Stimulated activated CD8-positive, alpha-beta memory T cell treated with anti-CD3 and anti-CD28 coated beads, Interleukin-4, amount 100 ng/mL, for 1 hour (primary cell): ENCODE data around the gene CTNNA1.

Experiments used
- DNase-seq, 2 donors: peaks; one replicate each; pipeline ENCODE4 v3.0.0-alpha.2; 2020; ENCODE audit warnings: low read depth in 2 of 2, low spot score in 1 of 2

Gene CTNNA1

DNA sequence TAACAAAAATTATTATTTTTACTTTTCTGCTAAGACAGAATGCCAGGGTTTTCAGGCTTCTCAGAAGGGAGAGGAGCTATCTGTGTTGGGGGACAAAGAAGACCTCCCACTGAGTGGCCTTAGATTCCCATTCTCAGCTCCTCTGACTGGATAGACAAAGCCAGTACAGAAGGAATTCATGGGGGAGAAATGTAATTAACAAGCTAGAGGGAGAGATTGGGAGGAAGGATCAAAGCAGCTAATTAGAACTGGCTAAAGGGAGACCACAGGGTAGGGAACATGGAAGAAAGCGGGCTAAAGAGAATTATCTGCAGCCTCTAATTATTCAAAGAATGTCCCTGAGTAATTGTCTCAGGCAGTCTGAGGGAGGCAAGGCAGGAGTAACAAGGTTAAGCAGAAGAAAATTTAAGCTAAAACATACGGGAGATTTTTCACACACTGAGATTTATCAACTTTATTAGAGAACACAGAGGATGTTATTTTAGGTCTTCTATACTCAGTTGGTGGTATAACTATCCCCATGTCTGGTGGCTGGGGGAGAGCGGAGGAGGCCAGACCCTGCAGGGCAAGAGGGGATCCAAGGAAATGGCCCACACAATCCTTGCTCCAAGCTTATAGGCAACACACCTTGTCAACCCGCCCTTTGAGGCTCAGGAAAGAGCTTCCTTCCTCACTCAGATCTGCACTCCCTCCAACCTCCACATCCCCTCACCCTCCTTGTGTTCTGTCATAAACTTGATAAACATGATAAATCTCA is 209.6 kb downstream of the CTNNA1 start:
- DNase-seq = no peak

DNA sequence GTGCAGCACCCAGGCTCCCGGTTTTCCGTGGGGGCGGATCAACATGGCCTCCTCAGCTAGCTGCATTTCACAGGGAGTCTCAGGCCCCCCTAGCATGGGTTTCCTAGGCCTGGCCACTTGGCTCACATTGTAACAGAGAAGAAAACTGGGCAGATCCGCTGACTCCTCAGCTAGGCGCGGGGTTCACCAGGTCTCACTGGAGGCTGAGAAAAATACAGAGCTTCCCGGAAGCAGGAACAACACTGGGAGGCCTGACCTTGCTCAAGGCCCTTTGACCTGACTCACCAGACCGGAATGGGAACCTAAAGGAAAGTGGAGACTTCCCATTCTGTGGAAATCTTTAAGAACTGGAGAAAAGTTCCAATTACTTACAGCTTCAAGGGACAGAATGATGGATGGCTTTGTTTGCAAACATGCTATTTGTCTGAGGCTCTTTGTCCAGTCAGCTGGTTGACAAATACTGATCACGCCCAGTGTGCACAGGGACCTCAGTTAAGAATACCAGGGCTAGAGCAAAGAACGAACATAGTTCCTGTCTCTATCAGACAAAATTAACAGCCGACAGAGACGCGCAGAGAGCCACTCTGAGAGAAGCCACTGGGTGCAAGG is 210.6 kb downstream of the CTNNA1 start:
- DNase-seq = no peak

DNA sequence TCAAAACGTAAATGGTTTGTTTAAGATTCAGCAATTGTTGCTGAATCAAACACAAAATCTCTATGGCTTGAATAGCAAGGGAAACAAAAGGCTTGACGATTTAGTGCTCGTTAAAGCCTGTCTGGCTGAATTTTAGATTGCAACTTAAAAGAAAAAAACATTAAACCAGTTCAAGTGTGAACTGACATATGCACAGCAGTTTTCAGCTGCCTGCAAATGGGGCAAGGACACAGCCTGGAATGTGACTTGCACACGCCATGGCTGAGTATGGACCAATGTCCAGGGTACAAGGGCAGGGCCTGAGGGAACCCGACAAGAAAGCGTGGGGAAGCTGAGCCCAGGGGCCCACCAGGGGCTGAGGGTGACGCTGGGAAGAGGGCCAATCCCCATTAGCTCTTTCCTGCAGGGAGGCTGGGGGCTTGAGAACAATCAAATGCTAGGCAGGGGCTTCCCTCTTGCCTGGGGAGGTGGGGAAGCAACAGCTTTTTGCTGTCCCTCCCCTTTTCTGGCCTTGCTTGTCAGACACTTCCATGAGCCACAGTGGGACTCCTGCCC is 211.5 kb downstream of the CTNNA1 start:
- DNase-seq = no peak

DNA sequence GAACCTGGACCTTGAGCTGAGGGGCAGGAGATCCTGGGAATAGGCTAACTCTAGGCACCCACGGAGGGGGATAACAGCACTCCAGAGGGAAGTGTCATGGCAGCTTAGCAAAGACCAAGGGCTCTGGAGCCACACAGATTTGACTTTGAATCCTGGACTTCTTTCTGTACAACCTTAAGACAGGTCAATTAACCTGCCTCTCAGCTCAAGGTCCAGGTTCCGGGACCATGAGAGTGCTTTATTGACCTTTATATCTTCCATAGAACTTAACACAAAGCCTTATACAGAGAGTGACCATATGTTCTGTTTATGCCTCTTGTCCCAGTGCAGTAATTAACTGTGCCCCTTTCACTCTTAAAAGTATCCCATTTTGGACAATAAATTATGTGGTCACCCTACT is 212.4 kb downstream of the CTNNA1 start:
- DNase-seq = no peak

DNA sequence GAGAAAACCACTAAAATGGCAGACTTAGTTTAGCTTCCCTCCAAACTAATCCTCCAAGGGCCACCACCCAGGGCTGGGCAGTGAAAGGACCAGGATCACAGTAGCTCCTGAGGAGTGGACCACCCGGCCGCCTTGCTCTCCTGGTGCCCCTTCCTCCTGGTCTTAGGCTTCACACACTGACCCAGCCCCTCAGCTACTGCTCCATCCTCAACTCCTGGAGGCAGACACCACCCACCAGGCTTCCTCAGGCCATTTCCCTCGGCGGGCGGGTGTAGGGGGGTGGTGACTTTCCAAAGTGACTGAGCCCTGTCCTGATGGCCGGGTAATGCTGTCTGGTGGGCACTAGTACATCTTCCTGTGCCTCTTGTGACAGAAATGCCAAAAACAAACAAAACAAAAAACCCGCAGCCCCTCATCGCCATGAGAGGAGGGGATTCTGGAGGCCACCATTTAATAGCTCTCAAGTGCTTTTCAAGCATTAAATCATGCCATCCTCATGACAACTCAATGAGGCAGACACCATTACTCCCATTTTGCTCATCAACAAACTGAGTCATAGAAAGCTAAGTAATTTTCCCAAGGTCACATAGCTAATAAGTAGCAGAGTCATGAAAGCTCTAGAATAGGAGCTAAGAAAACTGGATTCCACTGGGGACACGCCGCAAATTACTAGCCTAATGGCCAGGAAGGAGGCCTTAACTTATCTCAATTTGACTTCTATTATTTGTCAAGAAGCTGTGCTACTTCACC is 213.2 kb downstream of the CTNNA1 start:
- no peak for DNase-seq

DNA sequence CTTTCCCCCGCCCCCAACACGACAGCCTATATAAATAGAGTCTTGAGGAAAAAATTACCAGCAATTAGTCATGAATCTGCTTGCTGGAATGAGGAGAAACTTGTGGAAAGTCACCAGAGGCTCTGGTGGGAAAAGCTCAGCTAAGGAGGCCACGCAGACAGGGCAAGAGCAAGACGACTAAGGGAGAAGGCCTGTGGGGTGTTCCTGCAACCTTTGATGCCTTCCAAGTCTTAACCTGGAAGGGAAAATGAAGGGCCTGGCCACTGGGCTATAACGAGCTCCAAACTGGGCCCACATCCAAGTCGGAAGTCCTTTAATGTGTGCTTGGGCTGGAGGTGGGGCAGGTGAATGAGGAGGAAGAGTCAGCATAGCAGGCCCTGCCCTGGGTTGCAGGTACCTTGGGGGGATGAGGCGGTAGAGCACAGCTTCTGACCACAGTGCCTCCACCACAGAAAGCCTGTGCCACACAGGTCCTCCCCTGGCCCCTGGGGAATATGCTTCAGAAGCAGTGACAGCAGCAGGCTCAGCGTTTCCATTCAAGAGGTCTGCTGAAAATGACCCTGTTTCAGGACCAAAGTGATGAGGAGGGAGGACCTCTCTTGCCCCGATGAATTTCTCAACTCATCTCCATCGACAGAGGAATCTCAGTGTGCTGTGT is 214.7 kb downstream of the CTNNA1 start:
- DNase-seq = no peak

DNA sequence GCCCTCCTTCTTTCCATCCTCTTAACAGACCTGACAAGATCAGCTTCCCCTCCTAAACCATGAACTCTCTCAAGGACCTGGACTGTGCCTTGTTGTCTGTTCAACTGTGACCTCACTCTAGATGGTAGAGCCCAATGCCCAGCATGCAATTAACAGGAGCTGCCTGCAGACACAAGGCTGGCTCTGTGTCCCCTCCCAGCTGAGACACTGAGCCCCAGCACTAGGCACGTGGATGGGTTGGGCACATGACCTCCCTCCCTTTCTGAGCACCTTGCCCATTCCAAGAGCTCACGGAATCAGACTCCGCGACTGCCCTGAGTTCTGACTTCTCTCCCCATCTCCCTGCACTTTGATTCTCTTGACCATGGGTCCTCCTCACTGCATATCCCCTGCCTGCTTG is 215.4 kb downstream of the CTNNA1 start:
- no peak for DNase-seq

DNA sequence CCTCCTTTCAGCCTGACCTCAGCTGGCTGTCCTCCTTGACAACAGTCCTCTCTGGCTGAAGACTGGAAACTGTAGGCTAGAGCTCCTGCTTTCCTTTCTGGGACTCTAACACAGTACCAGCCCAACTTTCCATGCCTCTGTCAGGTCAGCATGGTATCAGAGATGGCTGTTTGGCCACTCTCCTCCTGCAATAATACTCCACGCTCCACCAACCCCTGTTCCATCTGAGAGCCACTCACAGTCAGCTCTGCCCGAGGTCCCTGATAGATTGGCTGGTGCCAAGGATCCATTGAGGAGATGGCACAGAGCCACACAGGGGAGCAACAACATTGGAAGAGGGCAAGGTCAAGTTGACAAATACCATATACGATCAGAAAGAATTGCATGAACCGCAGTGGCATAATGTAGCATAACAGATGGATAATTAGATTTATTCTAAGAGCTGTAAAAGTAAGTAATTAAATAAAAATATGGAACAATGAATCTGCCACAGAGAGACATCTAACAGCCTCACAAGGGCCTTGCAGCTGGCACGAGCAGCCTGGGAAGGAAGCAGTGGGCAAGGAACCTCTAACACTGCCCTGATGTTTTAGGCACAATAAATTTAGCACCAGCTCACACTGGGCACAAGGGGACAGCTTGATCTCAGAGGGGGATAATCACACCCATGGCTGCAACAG is 216.2 kb downstream of the CTNNA1 start:
- DNase-seq = no peak

DNA sequence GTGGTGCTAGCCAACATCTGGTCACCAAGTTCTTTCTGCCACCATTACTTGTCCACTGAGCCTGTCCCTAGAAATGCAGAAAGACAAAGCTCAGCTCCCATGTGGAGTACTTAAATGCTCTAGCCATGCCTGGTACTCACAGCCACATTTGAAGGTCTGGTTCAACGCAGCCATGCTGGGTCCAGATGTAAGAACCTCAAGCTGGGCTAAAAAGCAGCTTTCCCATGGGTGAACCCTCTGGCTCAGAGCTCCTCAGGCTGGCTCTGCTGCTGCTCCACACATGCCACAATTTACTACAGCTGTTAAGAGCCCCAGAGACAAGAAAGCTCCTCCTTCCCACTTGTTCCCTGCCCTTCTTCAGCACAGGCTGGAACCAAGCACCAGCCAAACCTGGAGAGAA is 219.0 kb downstream of the CTNNA1 start:
- no peak for DNase-seq

DNA sequence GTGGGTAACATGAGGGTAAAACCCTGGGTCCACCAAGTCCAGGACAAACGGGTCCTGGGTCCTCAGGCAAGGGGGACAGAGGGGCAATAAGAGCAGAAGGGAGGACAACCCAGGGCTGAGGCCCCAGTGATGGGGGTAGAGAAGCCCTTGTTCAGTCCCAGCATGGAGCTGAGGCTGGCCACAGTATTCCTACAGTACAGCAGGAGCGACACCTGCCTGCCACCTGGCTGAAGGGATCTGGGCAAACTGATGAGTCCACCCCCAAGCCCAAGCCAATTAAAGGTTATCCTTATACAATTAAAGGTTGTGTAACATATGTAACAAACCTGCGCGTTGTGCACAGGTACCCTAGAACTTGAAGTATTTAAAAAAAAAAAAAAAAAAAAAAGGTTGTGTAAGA is 219.6 kb downstream of the CTNNA1 start:
- DNase-seq = no peak

DNA sequence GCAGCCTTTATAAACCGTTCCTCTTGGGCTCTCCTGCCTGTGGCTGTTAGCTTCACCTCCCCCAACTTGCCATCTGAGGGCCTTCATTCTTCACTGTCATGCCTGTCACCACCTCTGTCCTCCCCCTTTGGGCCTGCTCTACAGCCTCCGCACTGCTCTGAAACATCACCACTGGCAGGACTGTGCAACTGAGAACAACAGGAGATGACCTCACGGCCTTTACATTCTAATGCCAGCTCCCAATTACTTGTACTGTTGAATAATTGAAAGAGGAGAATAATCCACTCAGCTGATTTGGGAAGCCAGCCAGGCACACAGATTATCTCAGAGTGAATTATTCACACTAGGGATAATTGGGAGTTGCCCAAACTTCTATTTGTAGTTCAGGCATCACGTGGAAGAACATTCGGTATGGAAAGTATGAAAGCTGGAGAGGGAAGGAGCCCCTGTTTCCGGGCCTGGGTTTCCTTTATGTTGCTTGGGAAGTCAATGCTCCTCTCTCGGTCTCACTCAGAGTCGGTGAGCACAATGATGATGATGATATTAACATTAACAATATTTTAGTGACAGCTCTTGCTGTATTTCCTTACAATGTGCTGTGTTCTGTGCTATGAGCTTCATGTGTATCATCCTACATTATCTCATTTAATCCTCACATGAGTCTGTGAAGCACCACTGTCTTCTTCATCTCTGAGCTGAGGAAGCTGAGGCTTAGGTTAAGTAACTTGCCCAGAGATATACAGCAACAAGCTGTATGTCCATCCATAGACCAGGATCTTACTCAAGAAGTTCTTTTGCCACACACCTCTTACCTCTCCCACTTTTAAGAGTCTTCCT is 221.2 kb downstream of the CTNNA1 start:
- DNase-seq = no peak

DNA sequence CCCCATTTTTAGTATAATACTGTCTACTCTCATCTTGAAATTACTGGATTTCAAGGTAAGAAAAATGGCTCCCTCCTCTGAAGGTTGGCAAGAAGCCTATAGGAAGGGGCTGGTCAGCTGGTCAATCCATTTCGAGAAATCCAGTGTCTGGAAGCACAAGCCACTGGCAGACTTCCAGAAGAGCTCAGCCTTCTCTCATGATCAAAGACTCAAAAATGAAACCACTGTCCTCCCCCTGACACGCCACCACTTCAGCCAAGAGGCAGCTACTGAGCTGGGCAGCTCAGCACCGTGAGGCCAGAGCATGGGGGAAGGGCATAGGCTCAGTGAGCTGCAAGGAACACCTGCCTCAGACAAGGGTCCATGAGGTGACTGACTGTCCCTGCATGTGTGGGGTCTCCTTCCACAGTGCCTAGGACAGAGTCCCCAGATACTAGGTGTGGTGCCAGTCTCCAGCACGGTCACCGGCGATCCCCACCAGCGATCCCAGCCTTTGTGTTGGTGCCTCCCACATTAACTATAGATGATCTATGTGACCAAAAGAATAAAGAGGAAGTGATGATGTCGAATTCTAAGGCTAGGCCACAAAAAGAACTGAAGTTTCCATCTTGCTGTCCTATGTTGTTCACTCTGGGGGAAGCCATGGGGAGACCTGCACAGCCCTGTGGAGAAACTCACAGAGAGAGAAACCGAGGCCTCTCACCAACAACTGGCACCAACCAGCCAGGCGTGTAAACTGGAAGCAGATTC is 222.0 kb downstream of the CTNNA1 start:
- no peak for DNase-seq

DNA sequence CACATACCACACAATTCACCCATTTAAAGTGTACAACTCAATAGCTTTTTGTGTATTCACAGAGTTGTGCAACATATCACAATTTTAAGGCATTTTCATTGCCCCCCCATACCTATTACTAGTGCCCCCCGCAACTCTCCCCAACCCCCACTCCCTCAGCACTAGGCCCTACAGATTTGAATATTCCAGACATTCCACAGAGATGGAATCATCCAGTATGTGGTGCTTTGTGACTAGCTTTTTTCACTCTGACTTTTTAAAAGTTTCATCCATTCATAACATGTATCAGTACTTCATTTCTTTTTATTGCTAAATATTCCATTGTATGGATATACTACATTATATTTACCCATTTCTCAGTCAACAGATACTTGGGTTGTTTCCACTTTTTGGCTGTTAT is 224.9 kb downstream of the CTNNA1 start:
- DNase-seq = no peak

DNA sequence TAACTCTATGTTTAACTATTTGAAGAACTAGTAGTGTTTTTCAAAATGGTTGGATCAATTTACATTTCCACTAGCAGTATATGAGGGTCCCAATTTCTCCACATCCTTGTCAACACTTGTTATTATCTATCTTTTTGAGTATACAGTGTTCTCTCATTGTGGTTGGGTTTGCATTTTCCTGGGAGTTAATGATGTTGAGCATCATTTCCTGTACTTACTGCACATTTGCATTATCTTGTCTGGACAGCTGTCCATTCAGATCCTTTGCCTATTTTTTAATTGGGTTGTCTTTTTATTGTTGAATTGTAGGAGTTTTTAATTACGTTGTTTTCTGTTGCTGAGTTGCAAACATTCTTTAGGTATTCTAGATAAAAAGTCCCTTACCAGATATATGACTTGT is 225.4 kb downstream of the CTNNA1 start:
- DNase-seq = no peak

DNA sequence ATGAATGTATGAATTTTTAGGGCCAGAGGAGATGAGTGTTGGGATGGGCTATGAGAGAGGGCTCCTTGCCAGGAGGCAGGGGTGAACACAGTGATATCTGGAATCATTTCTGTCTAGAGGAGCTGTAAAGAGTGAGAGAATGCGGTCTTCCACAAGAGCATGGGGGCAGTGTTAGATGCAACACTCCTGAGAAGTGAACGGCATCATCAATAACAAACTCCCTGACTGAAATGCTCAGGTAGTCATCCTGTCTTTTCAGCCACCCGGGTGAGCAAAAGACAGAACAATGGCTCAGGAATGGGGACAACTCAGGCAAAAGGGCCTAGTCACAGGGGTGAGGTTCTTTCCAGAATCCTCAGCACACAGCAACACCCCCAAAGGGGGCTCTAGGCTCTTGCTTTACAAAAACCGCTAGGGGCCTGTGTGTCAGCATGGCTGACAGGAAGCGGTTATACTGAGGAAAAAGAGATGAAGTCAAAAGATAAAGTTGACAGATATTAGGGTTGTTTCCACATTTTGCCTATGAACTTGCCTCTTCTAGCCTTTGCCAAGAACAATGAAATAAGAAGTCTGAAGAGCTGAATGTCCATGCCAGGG is 226.6 kb downstream of the CTNNA1 start:
- DNase-seq = no peak

DNA sequence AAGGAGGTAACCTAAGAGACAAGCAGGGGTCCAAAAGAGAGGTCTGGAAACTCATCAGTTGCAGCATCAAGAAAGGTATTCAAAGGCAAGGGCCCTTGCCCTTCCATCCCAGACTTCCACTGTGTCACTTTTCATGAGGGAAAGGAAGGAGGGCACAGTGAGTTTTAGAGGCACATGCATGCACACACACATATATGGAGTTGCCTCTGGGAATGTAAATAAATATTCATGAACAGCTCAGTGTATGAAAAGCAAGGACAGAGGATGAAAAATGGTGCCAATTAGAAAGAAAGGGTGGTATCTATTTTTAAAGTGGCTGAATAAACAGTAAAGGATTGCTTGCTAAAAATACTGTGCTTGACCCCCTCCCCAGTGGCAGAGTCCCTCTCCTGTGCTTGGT is 227.2 kb downstream of the CTNNA1 start:
- no peak for DNase-seq

DNA sequence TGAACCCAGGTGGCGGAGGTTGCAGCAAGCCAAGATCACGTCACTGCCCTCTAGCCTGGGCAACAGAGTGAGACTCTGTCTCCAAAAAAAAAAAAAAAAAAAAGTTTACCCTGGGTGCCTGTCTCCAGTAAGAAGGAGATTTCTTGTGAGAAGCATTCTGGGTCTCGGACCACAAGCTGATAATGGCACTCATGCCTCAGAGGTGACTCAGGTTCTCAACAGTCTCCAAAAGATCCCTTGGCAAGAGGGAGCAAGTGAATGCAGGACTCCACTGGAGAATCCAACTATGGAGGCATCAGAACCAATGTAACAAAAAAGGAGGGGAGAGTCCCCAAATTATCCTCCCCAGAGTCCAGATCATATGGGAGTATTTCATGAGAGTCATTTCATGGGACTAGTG is 227.9 kb downstream of the CTNNA1 start:
- DNase-seq = no peak

DNA sequence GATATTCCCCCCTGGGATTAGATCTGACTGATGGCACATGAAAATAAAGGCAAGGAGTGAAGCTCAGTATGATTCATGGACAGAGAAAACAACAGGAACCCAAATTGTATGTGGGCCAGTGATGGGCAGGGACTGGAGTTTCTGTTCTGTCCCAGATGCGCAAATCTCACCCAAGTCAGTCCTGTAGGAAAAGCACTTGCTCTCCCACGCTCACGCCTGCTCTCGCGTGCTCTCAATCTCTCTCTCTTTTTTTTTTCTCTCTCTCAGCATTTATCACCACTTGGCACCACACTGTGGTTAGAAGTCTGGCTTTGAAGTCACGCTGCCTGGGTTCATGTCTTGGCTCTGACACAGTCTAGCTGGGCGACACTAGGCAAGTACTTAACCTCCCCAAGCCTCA is 228.4 kb downstream of the CTNNA1 start:
- no peak for DNase-seq

DNA sequence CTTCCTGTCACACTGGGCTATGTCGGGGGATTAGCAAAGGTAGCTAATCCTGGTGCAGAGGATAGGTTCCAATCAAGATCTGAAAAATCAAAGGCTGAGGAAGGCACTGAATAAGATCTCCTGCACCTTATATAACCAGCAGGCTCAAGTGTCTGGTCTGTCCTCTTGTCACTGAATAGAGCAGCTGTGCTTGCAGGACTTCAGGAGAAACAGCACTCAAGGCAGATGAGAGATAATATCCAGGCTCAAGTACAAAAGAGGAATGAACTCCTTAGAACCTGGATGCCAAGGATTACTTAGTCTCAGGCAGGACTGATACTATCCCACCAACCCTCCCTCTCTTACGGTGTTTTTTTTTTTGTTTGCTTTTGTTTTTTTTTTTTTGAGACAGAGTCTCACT is 230.8 kb downstream of the CTNNA1 start:
- DNase-seq = no peak
